IPS DF 6.9 (cell line): ENCODE measurements around the gene CSPG4.
"Not testable (repeated sequence)": the region's sequence is repeated elsewhere in the genome, so short reads cannot be mapped to it uniquely, and the experiment has no call there.

Source experiments
- DNase-seq: peaks from one replicate; pipeline ENCODE4 v3.0.0-alpha.2; 2013; ENCODE audit warnings: low read depth, low spot score
- H3K27ac ChIP-seq: one replicate; pipeline ENCODE4 v1.5.1; 2013; ENCODE audit warnings: low read length, control low read depth
- H3K27me3 ChIP-seq: 2 replicates; pipeline ENCODE4 v1.6.1; 2013; ENCODE audit warnings: mild to moderate bottlenecking, low read length; ENCODE audit not compliant: control insufficient read depth, insufficient read depth
- H3K36me3 ChIP-seq: 2 replicates; pipeline ENCODE4 v1.6.1; 2013; ENCODE audit warnings: low read length; ENCODE audit not compliant: control insufficient read depth, insufficient read depth
- H3K4me1 ChIP-seq: 2 replicates; pipeline ENCODE4 v1.6.1; 2013; ENCODE audit warnings: low read length; ENCODE audit not compliant: control insufficient read depth, insufficient read depth
- H3K4me3 ChIP-seq: 2 replicates; pipeline ENCODE4 v1.5.1; 2013; ENCODE audit warnings: mild to moderate bottlenecking, low read length
- H3K9me3 ChIP-seq: 2 replicates; pipeline ENCODE4 v1.6.1; 2013; ENCODE audit warnings: low read length, inconsistent platforms; ENCODE audit not compliant: control insufficient read depth, insufficient read depth
- WGBS: extraction: QIAGEN DNeasy Blood & Tissue Kit; methylation state at CpG from one replicate; pipeline ENCODE4 v1.1.7; 2013; ENCODE audit warnings: mixed read lengths, missing lambda C conversion rate; ENCODE audit not compliant: insufficient read length, insufficient coverage; 5-methylcytosine and 5-hydroxymethylcytosine counted together

Gene CSPG4

DNA sequence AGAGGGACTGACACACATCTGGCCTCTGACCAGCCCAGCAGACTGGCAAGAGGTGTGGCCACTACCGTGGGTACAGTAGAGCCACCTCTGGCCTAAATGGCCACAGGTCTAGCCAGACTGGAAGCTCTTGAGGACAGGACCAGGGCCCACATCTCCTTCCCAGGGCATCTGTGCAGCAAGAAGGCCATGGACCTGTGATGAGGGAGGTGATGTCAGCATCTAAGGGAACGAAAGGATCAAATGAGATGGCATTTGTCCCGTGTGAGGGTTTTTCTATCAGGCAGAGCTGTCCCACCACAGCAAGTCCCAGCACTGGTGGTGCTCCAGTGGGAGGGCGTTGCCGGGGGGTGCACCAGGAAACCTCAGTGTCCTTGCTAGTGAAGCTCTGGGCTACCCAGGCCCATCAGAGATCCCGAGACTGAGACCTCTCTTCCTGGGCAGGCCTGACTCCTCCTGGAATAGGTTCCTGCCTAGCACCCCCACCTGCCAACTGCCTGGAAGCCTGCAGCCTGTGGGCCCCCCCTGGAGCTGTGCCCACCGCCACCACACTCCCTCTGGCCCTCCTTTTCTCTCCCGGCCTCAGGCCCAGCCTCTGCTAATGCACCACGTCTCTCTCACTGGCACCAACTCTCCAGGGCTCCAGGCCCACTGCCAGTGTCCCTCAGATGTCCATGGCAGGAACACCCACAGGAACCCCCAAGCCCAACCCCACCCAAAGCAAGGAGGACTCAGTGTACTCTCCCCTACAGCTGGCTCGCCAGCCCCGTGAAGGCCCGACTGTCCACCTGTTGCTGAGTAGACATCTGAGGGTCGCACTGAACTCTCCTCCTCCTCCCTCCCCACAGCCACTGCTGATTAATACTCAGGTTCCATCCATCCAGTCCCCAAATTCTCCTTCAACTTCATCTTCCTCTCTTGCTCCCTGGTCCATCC is 11.3 kb downstream of the CSPG4 start:
- H3K4me1 ChIP-seq, result not testable (repeated sequence)

GRCh38 chr15:75699961-75700874 is 12.4 kb downstream of the CSPG4 start:
- WGBS, result no CpG with 5 or more reads among the region's 17 CpGs

More for the DNA sequence above, 11.3 kb downstream of the CSPG4 start:
- DNase-seq, H3K36me3 ChIP-seq, H3K4me3 ChIP-seq, H3K27me3 ChIP-seq, H3K27ac ChIP-seq, H3K9me3 ChIP-seq: not testable (repeated sequence)
- no CpG with 5 or more reads among the region's 13 CpGs for WGBS

DNA sequence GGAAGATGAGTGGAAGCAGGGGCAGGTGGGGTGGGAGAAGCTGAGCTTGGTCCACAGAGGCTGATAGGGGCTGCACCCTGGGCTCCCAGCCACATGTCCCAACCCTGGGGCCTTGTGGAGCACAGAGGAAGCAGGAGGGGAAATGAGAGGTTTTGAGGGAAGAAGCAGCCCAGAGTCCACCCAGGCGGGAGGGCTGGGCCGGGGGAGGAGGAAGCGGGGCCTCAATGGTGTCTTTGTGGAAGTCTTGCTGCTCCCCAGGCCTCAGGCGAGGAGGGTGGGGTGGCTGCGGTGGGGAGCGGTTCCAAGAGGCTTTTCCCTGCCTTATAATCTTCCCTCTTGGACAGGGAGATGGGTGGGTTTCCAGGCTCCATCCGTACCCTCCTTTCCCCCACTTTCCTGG is 13.1 kb downstream of the CSPG4 start:
- no CpG with 5 or more reads among the region's 7 CpGs for WGBS
- H3K4me3 ChIP-seq, H3K27me3 ChIP-seq, H3K4me1 ChIP-seq, DNase-seq, H3K27ac ChIP-seq, H3K36me3 ChIP-seq, H3K9me3 ChIP-seq: not testable (repeated sequence)

More at GRCh38 chr15:75699961-75700874, 12.4 kb downstream of the CSPG4 start:
- not testable (repeated sequence) for H3K27ac ChIP-seq, H3K36me3 ChIP-seq, H3K4me3 ChIP-seq, H3K27me3 ChIP-seq, H3K9me3 ChIP-seq, H3K4me1 ChIP-seq, DNase-seq

GRCh38 chr15:75697974-75698747 is 14.5 kb downstream of the CSPG4 start:
- not testable (repeated sequence) for H3K4me1 ChIP-seq, H3K4me3 ChIP-seq, H3K27me3 ChIP-seq, DNase-seq, H3K27ac ChIP-seq, H3K9me3 ChIP-seq, H3K36me3 ChIP-seq
- no CpG with 5 or more reads among the region's 21 CpGs for WGBS

DNA sequence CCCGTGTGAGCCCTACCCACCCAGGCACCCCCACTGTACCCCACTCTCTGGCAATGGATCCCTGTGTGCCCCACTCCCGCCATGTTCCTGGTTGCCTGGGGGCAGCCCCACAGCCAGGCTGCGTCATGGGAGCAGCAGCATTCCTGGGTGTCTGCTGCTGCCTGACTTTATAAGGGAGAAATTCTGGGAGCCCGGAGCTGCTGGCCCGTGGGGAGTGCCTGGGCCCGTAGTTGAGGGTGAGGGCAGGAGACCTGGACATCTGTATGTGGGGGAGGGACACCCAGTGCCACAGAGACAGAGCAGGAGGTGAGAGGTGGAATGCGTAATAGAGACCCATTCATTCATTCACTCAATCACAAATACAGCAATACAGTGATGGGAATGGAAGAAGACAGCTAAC is 15.1 kb downstream of the CSPG4 start:
- Histone ChIP-seq H3K4me3 (no peak overlapping the region), H3K9me3 (no peaks in the 10 kb centered on the region), H3K36me3 (no peaks in the 10 kb centered on the region), H3K27ac (no peak overlapping the region), H3K27me3 (no peaks in the 10 kb centered on the region), H3K4me1 (peaks cover 10% of the 10 kb centered on the region; the same call in 1 of the 2 replicates)
- WGBS, result no CpG with 5 or more reads among the region's 7 CpGs
- no peak for DNase-seq

- DNase-seq, result no peak
- Histone ChIP-seq H3K27ac (no peak overlapping the region), H3K4me1 (peaks cover 10% of the 10 kb centered on the region; the same call in 1 of the 2 replicates)
These were observed 15.8 kb downstream of the CSPG4 start for GRCh38 chr15:75696854-75697259.

GRCh38 chr15:75696311-75696720 is 16.3 kb downstream of the CSPG4 start:
- Histone ChIP-seq H3K4me3 (no peak overlapping the region), H3K9me3 (no peaks in the 10 kb centered on the region), H3K36me3 (no peaks in the 10 kb centered on the region), H3K27me3 (no peaks in the 10 kb centered on the region), H3K4me1 (peaks cover 10% of the 10 kb centered on the region; the same call in 1 of the 2 replicates), H3K27ac (no peak overlapping the region)
- WGBS, result no CpG with 5 or more reads among the region's 14 CpGs
- DNase-seq, result no peak

More at GRCh38 chr15:75696854-75697259, 15.8 kb downstream of the CSPG4 start:
- no peak overlapping the region for H3K4me3 ChIP-seq
- H3K9me3 ChIP-seq, result no peaks in the 10 kb centered on the region
- WGBS, result no CpG with 5 or more reads among the region's 11 CpGs
- H3K36me3 ChIP-seq, result no peaks in the 10 kb centered on the region
- H3K27me3 ChIP-seq, result no peaks in the 10 kb centered on the region

- no peak for DNase-seq
- Histone ChIP-seq H3K9me3 (no peaks in the 10 kb centered on the region), H3K27me3 (no peaks in the 10 kb centered on the region), H3K27ac (no peak overlapping the region), H3K4me3 (no peak overlapping the region), H3K36me3 (no peaks in the 10 kb centered on the region), H3K4me1 (peaks cover 10% of the 10 kb centered on the region; the same call in 1 of the 2 replicates)
- WGBS, result no CpG with 5 or more reads among the region's 7 CpGs
These were observed 16.9 kb downstream of the CSPG4 start for GRCh38 chr15:75695634-75696310.

- no peak overlapping the region for H3K27ac ChIP-seq
- DNase-seq, result no peak
- no peaks in the 10 kb centered on the region for H3K36me3 ChIP-seq
- H3K4me3 ChIP-seq, result no peak overlapping the region
- peaks cover 10% of the 10 kb centered on the region; the same call in 1 of the 2 replicates for H3K4me1 ChIP-seq
- H3K27me3 ChIP-seq, result no peaks in the 10 kb centered on the region
- H3K9me3 ChIP-seq, result no peaks in the 10 kb centered on the region
- WGBS, result no CpG with 5 or more reads among the region's 6 CpGs
These were observed 17.4 kb downstream of the CSPG4 start for GRCh38 chr15:75695220-75695619.
